Left lung (tissue), 10 donors: Measurements from ENCODE around the gene CYP27A1. TPM values are rescaled to one million over a fixed set of nuclear protein-coding genes. Genes with fewer than 3 reads are reported as not detected.
A peak's percentile ranks its signal among the peaks of the same experiment; 100 is the strongest.

Experiments used
- ATAC-seq: fragments of 200-7000 bp; cut with Tn5 transposase; one replicate; pipeline ENCODE4 v1.9.1; 2020; ENCODE audit warnings: moderate library complexity
- DNase-seq, 4 donors: peaks; one replicate each; pipeline ENCODE4 v3.0.0-alpha.2; 2013 to 2020
- H3K27ac ChIP-seq, 2 donors: fragments of 200-600 bp; sonication (generic) in 1 of 2; one replicate each; pipeline versions ENCODE4 v1.5.0 to v1.8.0; 2020 to 2021
- H3K27me3 ChIP-seq, 2 donors: fragments of 200-600 bp; sonication (generic) in 1 of 2; one replicate each; pipeline versions ENCODE4 v1.5.0 to v1.8.0; 2020 to 2021
- H3K36me3 ChIP-seq, 2 donors: fragments of 200-600 bp; sonication (generic) in 1 of 2; one replicate each; pipeline versions ENCODE4 v1.5.0 to v1.8.0; 2020 to 2021
- H3K4me1 ChIP-seq, 2 donors: fragments of 200-600 bp; one replicate each; pipeline ENCODE4 v1.8.0; 2021
- H3K4me3 ChIP-seq, 2 donors: fragments of 200-600 bp; sonication (generic) in 1 of 2; one replicate each; pipeline versions ENCODE4 v1.5.0 to v1.8.0; 2020 to 2021; ENCODE audit warnings: mild to moderate bottlenecking in 1 of 2
- H3K9me3 ChIP-seq, 2 donors: fragments of 200-600 bp; sonication (generic) in 1 of 2; one replicate each; pipeline versions ENCODE4 v1.5.0 to v1.8.0; 2020 to 2021
- CTCF ChIP-seq, 2 donors: fragments of 200-600 bp; sonication (generic) in 1 of 2; IDR thresholded peaks; one replicate each; pipeline versions ENCODE4 v1.5.0 to v1.8.0; 2021; ENCODE audit warnings: antibody characterized with exemption in 2 of 2
- intact Hi-C, 2 donors: fragments of 100-400 bp; cut with DNase I; formaldehyde crosslinking; loops; one replicate each; pipeline versions ENCODE4 v1.11.2 to v1.14.2; 2022
- polyA plus RNA-seq, 6 donors: library from polyadenylated mRNA; unstranded; fragments of 120-200 nt; gene quantifications; one replicate each; pipeline ENCODE4 v1.2.1, GENCODE V29; 2013; ENCODE audit not compliant: insufficient read length in 6 of 6
- total RNA-seq, 2 donors: library from RNA; stranded (reverse); fragmentation: NEBNext Ultra II Directional; extraction: Animal tissue kit (Norgen Biotek cat#: 25700); gene quantifications; one replicate each; pipeline ENCODE4 v1.2.1, GENCODE V29; 2021
- donor health status: DM: no; HTN: yes; CAD: no.
- donor health status: DM: no; HTN: no; CAD: no.

Gene CYP27A1
- total and polyA plus RNA-seq, 8 donors = 24.3 to 95.9 (median 30.7) TPM

- Histone ChIP-seq H3K27me3 (peaks cover 0 to 38% of the 10 kb centered on the region in 2 donors), H3K4me1 (peaks cover 0 to 20% of the 10 kb centered on the region in 2 donors), H3K4me3 (peak overlapping the region; percentile 57 to 62), H3K27ac (peak overlapping the region; percentile 74 to 75), H3K9me3 (peaks cover 0 to 4% of the 10 kb centered on the region in 2 donors), H3K36me3 (no peaks in the 10 kb centered on the region)
- intact Hi-C loops = no loop called here
- ATAC-seq (peak; percentile 35), DNase-seq (no peak)
- TF ChIP-seq CTCF (IDR thresholded peaks at IDR 0.05) = no peak
These were observed 539 bp downstream of the CYP27A1 start for GRCh38 chr2:218782528-218782844.

GRCh38 chr2:218783688-218784087 is 1.7 kb downstream of the CYP27A1 start:
- DNase-seq (no peak), ATAC-seq (no peak)
- no peaks in the 10 kb centered on the region for H3K36me3 ChIP-seq
- no peaks in the 10 kb centered on the region for H3K9me3 ChIP-seq
- no peak overlapping the region for H3K27ac ChIP-seq
- TF ChIP-seq CTCF (IDR thresholded peaks at IDR 0.05) = no peak
- H3K4me3 ChIP-seq = peak overlapping the region in 1 of 2 donors; percentile 57
- peaks cover 0 to 20% of the 10 kb centered on the region in 2 donors for H3K4me1 ChIP-seq
- intact Hi-C loops = no loop called here
- peaks cover 0 to 38% of the 10 kb centered on the region in 2 donors for H3K27me3 ChIP-seq

GRCh38 chr2:218785103-218785502 is 3.2 kb downstream of the CYP27A1 start:
- H3K4me1 ChIP-seq = peaks cover 0 to 20% of the 10 kb centered on the region in 2 donors
- no peaks in the 10 kb centered on the region for H3K36me3 ChIP-seq
- H3K27ac ChIP-seq = no peak overlapping the region
- H3K4me3 ChIP-seq = no peak overlapping the region
- intact Hi-C loops = no loop called here
- DNase-seq (no peak), ATAC-seq (no peak)
- TF ChIP-seq CTCF (IDR thresholded peaks at IDR 0.05) = no peak
- H3K27me3 ChIP-seq = peaks cover 0 to 38% of the 10 kb centered on the region in 2 donors
- H3K9me3 ChIP-seq = no peaks in the 10 kb centered on the region

GRCh38 chr2:218786133-218786532 is 4.2 kb downstream of the CYP27A1 start:
- intact Hi-C loops = no loop called here
- Histone ChIP-seq H3K4me3 (no peak overlapping the region), H3K9me3 (no peaks in the 10 kb centered on the region), H3K4me1 (peaks cover 0 to 15% of the 10 kb centered on the region in 2 donors), H3K27ac (no peak overlapping the region), H3K36me3 (no peaks in the 10 kb centered on the region), H3K27me3 (peaks cover 0 to 29% of the 10 kb centered on the region in 2 donors)
- no peak for TF ChIP-seq CTCF (IDR thresholded peaks at IDR 0.05)
- DNase-seq (no peak), ATAC-seq (no peak)

GRCh38 chr2:218788529-218789255 is 6.7 kb downstream of the CYP27A1 start:
- intact Hi-C loops = no loop called here
- no peak for TF ChIP-seq CTCF (IDR thresholded peaks at IDR 0.05)
- no peak overlapping the region for H3K27ac ChIP-seq

More at GRCh38 chr2:218788529-218789255, 6.7 kb downstream of the CYP27A1 start:
- H3K4me1 ChIP-seq = peaks cover 0 to 4% of the 10 kb centered on the region in 2 donors
- ATAC-seq (no peak), DNase-seq (no peak)
- H3K9me3 ChIP-seq = no peaks in the 10 kb centered on the region
- H3K4me3 ChIP-seq = no peak overlapping the region
- H3K36me3 ChIP-seq = no peaks in the 10 kb centered on the region
- peaks cover 0 to 3% of the 10 kb centered on the region in 2 donors for H3K27me3 ChIP-seq
